ENCODE data around the gene L2HGDH. TPM values are rescaled to one million over a fixed set of nuclear protein-coding genes. Genes with fewer than 3 reads are reported as not detected.

The L2HGDH gene
- total and polyA plus RNA-seq, 10 of the 15 experiments (the other 5 are each of a cell fraction or from before 2014, with no cell fraction given), result 2.6 to 18.3 (median 13.5) TPM

DNA sequence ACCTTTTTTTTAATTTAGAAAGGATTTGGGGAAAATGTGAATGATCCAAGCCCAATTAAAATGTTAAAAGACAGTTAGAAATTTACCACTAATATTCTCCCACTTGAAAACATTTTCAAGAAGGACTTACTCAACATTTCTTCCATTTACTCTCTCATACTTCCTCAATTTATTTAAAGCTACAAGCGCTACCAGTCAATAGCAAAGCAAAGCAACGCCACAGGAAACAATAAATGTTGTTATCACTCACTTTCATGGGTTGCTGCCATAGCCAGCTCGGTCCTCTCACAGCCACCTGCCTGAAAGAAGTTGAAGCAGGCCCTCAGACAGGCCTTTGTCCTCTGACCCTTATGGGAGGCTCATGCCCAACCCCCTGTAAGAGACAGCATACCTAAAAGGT lies 74.6 kb downstream of the L2HGDH start:
- Histone ChIP-seq H2AFZ (ENCODE audit: control insufficient read depth, low read depth, low read length) (peak overlapping the region; percentile 61), H3K4me1 (ENCODE audit: control insufficient read depth, insufficient read depth, low read length) (peaks cover 8% of the 10 kb centered on the region; the same call in 1 of the 2 replicates), H3K9me3 (replicated peaks; ENCODE audit: control insufficient read depth, insufficient read depth, low read length) (peaks cover 4% of the 10 kb centered on the region; the same call in 1 of the 3 replicates), H3K4me2 (ENCODE audit: control insufficient read depth, insufficient read depth) (peak overlapping the region; percentile 28; the same call in 1 of the 2 replicates), H3K4me3 (no peak overlapping the region), H3K36me3 (ENCODE audit: control insufficient read depth in 2 of 2, insufficient read depth in 2 of 2, low read length in 1 of 2) (no peaks in the 10 kb centered on the region), H4K20me1 (ENCODE audit: control insufficient read depth, insufficient read depth) (no peaks in the 10 kb centered on the region), H3K9ac (ENCODE audit: control insufficient read depth, insufficient read depth, low read length) (no peak overlapping the region), H3K27me3 (replicated peaks in 1 of 2; ENCODE audit: control insufficient read depth in 2 of 2, insufficient read depth in 2 of 2, low read length in 1 of 2) (no peaks in the 10 kb centered on the region), H3K79me2 (ENCODE audit: control insufficient read depth, insufficient read depth, low read length) (no peaks in the 10 kb centered on the region), H3K27ac (ENCODE audit: control insufficient read depth, insufficient read depth) (no peak overlapping the region)
- intact Hi-C loops (cut with micrococcal nuclease; ENCODE audit: unreplicated experiment) (no loop called here), in situ Hi-C loops (cut with MboI) (no loop called here)
- no peak for FAIRE-seq
- peak; percentile 58 for ATAC-seq
- BruUV-seq (replicated peaks), result no TSS peak
- TF ChIP-seq RAD51 (IDR thresholded peaks at IDR 0.05) (no peak), EP300 (IDR thresholded peaks at IDR 0.05; ENCODE audit: borderline replicate concordance in 1 of 2, control insufficient read depth in 1 of 2, low read depth in 2 of 2, low read length in 2 of 2) (no peak), MTA3 (IDR thresholded peaks at IDR 0.05; ENCODE audit: borderline replicate concordance, low read length) (no peak), ZNF217 (IDR thresholded peaks at IDR 0.05) (no peak), RFX5 (IDR thresholded peaks at IDR 0.05; ENCODE audit: low read depth, low read length) (no peak)
- TF ChIP-seq, protein P1, sequence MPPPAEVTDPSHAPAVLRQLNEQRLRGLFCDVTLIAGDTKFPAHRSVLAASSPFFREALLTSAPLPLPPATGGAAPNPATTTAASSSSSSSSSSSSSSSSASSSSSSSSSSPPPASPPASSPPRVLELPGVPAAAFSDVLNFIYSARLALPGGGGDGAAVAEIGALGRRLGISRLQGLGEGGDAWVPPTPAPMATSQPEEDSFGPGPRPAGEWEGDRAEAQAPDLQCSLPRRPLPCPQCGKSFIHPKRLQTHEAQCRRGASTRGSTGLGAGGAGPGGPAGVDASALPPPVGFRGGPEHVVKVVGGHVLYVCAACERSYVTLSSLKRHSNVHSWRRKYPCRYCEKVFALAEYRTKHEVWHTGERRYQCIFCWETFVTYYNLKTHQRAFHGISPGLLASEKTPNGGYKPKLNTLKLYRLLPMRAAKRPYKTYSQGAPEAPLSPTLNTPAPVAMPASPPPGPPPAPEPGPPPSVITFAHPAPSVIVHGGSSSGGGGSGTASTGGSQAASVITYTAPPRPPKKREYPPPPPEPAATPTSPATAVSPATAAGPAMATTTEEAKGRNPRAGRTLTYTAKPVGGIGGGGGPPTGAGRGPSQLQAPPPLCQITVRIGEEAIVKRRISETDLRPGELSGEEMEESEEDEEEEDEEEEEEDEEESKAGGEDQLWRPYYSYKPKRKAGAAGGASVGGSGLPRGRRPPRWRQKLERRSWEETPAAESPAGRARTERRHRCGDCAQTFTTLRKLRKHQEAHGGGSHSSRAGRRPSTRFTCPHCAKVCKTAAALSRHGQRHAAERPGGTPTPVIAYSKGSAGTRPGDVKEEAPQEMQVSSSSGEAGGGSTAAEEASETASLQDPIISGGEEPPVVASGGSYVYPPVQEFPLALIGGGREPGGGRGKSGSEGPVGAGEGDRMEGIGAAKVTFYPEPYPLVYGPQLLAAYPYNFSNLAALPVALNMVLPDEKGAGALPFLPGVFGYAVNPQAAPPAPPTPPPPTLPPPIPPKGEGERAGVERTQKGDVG (CRISPR knock-in tag; IDR thresholded peaks at IDR 0.05), result no peak
- TF ChIP-seq, protein P2, sequence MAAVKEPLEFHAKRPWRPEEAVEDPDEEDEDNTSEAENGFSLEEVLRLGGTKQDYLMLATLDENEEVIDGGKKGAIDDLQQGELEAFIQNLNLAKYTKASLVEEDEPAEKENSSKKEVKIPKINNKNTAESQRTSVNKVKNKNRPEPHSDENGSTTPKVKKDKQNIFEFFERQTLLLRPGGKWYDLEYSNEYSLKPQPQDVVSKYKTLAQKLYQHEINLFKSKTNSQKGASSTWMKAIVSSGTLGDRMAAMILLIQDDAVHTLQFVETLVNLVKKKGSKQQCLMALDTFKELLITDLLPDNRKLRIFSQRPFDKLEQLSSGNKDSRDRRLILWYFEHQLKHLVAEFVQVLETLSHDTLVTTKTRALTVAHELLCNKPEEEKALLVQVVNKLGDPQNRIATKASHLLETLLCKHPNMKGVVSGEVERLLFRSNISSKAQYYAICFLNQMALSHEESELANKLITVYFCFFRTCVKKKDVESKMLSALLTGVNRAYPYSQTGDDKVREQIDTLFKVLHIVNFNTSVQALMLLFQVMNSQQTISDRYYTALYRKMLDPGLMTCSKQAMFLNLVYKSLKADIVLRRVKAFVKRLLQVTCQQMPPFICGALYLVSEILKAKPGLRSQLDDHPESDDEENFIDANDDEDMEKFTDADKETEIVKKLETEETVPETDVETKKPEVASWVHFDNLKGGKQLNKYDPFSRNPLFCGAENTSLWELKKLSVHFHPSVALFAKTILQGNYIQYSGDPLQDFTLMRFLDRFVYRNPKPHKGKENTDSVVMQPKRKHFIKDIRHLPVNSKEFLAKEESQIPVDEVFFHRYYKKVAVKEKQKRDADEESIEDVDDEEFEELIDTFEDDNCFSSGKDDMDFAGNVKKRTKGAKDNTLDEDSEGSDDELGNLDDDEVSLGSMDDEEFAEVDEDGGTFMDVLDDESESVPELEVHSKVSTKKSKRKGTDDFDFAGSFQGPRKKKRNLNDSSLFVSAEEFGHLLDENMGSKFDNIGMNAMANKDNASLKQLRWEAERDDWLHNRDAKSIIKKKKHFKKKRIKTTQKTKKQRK (IDR thresholded peaks at IDR 0.05; ENCODE audit: low read depth, low read length), result no peak
- TF ChIP-seq, protein P3, sequence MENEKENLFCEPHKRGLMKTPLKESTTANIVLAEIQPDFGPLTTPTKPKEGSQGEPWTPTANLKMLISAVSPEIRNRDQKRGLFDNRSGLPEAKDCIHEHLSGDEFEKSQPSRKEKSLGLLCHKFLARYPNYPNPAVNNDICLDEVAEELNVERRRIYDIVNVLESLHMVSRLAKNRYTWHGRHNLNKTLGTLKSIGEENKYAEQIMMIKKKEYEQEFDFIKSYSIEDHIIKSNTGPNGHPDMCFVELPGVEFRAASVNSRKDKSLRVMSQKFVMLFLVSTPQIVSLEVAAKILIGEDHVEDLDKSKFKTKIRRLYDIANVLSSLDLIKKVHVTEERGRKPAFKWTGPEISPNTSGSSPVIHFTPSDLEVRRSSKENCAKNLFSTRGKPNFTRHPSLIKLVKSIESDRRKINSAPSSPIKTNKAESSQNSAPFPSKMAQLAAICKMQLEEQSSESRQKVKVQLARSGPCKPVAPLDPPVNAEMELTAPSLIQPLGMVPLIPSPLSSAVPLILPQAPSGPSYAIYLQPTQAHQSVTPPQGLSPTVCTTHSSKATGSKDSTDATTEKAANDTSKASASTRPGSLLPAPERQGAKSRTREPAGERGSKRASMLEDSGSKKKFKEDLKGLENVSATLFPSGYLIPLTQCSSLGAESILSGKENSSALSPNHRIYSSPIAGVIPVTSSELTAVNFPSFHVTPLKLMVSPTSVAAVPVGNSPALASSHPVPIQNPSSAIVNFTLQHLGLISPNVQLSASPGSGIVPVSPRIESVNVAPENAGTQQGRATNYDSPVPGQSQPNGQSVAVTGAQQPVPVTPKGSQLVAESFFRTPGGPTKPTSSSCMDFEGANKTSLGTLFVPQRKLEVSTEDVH (IDR thresholded peaks at IDR 0.05; ENCODE audit: low read depth, partially characterized antibody), result no peak
- TF ChIP-seq, protein P4, sequence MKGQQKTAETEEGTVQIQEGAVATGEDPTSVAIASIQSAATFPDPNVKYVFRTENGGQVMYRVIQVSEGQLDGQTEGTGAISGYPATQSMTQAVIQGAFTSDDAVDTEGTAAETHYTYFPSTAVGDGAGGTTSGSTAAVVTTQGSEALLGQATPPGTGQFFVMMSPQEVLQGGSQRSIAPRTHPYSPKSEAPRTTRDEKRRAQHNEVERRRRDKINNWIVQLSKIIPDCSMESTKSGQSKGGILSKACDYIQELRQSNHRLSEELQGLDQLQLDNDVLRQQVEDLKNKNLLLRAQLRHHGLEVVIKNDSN (IDR thresholded peaks at IDR 0.05; ENCODE audit: borderline replicate concordance, extremely low read length, insufficient read depth, low read depth, low read length), result no peak
- ChIA-PET CTCF (no interaction called here), SMC1A (ENCODE audit: uncharacterized antibody, unreplicated experiment) (interaction anchor here (0.8 to 1.9 kb wide), 2 partner anchors 11 to 375 kb away, joined by 3 to 5 read pairs; no protein-coding TSS in a partner anchor), RAD21 (ENCODE audit: unreplicated experiment) (no interaction called here), POLR2A (no interaction called here)
- no peak for DNase-seq (ENCODE audit: low read depth, low spot score)
- 21% methylated on average over 3 of the region's 3 CpGs for WGBS (ENCODE audit: insufficient coverage, insufficient replicate concordance, low lambda C conversion rate, missing lambda C conversion rate)
